ENCODE results near the gene HINT1. TPM values are rescaled to one million over a fixed set of nuclear protein-coding genes. Genes with fewer than 3 reads are reported as not detected.

Gene HINT1
- total RNA-seq, 1 donor from 2014 or later, result 321 TPM

DNA sequence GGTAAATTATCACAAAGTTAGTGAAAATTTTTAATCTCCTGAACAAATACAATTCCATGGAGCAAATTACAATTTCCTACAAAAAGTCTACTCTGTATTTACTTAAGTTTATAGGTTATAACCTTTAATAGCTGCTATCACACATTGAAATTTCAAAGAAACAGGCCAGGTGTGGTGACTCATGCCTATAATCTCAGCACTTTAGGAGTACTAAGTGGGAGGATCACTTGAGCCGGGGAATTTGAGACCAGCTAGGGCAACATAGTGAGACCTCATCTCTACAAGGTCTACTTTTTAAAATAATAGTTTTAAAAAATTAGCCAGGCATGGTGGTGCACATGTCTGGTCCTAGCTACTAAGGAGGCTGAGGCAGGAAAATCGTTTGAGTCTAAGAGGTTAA is 50.3 kb downstream of the HINT1 start:
- intact Hi-C loops (cut with micrococcal nuclease), result no loop called here

DNA sequence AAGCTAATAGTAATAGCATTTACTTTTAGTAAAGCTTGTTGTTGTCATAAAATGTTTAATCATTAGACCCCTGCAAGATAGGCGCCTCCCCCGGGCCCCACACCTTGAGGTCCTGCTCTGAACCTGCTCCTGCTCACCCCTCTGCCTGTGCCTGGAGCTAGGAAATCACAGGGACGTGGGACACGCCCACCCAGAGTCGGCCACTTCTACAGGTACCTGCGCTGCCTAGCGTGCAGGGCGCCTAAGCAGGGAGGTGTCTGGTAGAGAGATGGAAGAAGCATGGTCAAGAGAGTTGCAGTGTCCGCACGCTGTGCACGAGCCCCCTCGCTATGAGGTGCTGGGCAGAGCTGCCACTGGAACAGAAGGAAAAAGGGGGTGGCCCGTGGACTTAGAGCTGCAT is 52.6 kb downstream of the HINT1 start:
- intact Hi-C loops (cut with micrococcal nuclease), result no loop called here

GRCh38 chr5:131110256-131110594 is 54.8 kb downstream of the HINT1 start:
- intact Hi-C loops (cut with micrococcal nuclease), result loop anchor here (1.0 to 2.0 kb wide), 4 partner anchors 239 to 1339 kb away; no protein-coding TSS in a partner anchor

GRCh38 chr5:131109540-131110255 is 55.4 kb downstream of the HINT1 start:
- intact Hi-C loops (cut with micrococcal nuclease), result loop anchor here (1.0 to 2.0 kb wide), 4 partner anchors 238 to 1339 kb away; no protein-coding TSS in a partner anchor

Other genes with a start within 250 kb of the HINT1 start
- 11.3 and 12.7 TPM in 2 replicates for gene LYRM7, start 5.7 kb upstream of the HINT1 start, total RNA-seq
- 152 TPM in 2 replicates for gene CDC42SE2, start 98.8 kb upstream of the HINT1 start, total RNA-seq

Data from T-helper 2 cell treated with Interferon-gamma antibody and Interleukin-4, amounts not matched to agents 100 ng/mL and 5 ng/mL, for 36 hours (primary cell).